ENCODE results near the gene IFNGR2. TPM values are rescaled to one million over a fixed set of nuclear protein-coding genes. Genes with fewer than 3 reads are reported as not detected.

IFNGR2 gene
- total RNA-seq, 1 donor from 2014 or later, result 58.3 TPM

- Mint-ChIP-seq H3K27ac (ENCODE audit: unreplicated experiment) (peak overlapping the region; percentile 69), H3K4me3 (ENCODE audit: unreplicated experiment) (no peak overlapping the region), H3K9me3 (ENCODE audit: low read depth) (no peaks in the 10 kb centered on the region), H3K36me3 (ENCODE audit: low read depth) (peaks cover 3% of the 10 kb centered on the region), H3K4me1 (ENCODE audit: low read depth) (peaks cover 26% of the 10 kb centered on the region), H3K27me3 (ENCODE audit: low read depth) (no peaks in the 10 kb centered on the region)
- no peak for TF ChIP-seq CTCF (IDR thresholded peaks at IDR 0.05)
- DNase-seq (ENCODE audit: low spot score), result no peak
Measured at GRCh38 chr21:33412832-33413519, 9.8 kb downstream of the IFNGR2 start.

- no peak overlapping the region for H3K27ac Mint-ChIP-seq (ENCODE audit: unreplicated experiment)
- no peak for TF ChIP-seq CTCF (IDR thresholded peaks at IDR 0.05)
Measured at GRCh38 chr21:33414068-33414467, 10.9 kb downstream of the IFNGR2 start.

GRCh38 chr21:33414926-33415325 lies 11.7 kb downstream of the IFNGR2 start:
- DNase-seq (ENCODE audit: low spot score), result no peak
- Mint-ChIP-seq H3K27ac (ENCODE audit: unreplicated experiment) (peak overlapping the region; percentile 36), H3K9me3 (ENCODE audit: low read depth) (no peaks in the 10 kb centered on the region), H3K4me3 (ENCODE audit: unreplicated experiment) (no peak overlapping the region), H3K36me3 (ENCODE audit: low read depth) (peaks cover 8% of the 10 kb centered on the region), H3K4me1 (ENCODE audit: low read depth) (peaks cover 39% of the 10 kb centered on the region), H3K27me3 (ENCODE audit: low read depth) (no peaks in the 10 kb centered on the region)
- TF ChIP-seq CTCF (IDR thresholded peaks at IDR 0.05), result no peak

More at GRCh38 chr21:33414068-33414467, 10.9 kb downstream of the IFNGR2 start:
- Mint-ChIP-seq H3K4me1 (ENCODE audit: low read depth) (peaks cover 31% of the 10 kb centered on the region), H3K27me3 (ENCODE audit: low read depth) (no peaks in the 10 kb centered on the region), H3K9me3 (ENCODE audit: low read depth) (no peaks in the 10 kb centered on the region), H3K4me3 (ENCODE audit: unreplicated experiment) (no peak overlapping the region), H3K36me3 (ENCODE audit: low read depth) (peaks cover 3% of the 10 kb centered on the region)
- DNase-seq (ENCODE audit: low spot score), result no peak

DNA sequence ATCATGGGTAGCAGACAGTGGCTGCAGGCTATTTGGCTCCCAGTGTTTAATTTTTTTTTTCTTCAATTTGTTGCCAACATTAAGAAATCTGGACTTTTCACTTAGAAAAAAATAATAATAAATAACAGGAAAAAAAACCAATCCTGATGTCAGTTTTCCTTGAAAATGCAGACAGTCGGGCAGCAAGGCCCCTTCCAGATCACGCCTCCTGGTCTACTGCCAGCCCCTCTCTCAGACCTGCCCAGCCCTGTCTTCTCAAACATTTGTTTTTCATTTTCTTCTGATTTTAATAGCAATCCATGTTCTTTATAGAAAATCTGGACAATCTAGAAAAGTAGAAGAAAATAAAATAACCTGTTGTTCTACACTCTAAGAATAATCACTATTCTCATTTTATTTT lies 15.5 kb downstream of the IFNGR2 start:
- Mint-ChIP-seq H3K9me3 (ENCODE audit: low read depth) (no peaks in the 10 kb centered on the region), H3K4me1 (ENCODE audit: low read depth) (peaks cover 25% of the 10 kb centered on the region), H3K36me3 (ENCODE audit: low read depth) (peaks cover 21% of the 10 kb centered on the region), H3K27ac (ENCODE audit: unreplicated experiment) (no peak overlapping the region), H3K4me3 (ENCODE audit: unreplicated experiment) (no peak overlapping the region), H3K27me3 (ENCODE audit: low read depth) (no peaks in the 10 kb centered on the region)
- DNase-seq (ENCODE audit: low spot score), result no peak
- no peak for TF ChIP-seq CTCF (IDR thresholded peaks at IDR 0.05)

GRCh38 chr21:33419538-33420123 lies 16.4 kb downstream of the IFNGR2 start:
- Mint-ChIP-seq H3K27me3 (ENCODE audit: low read depth) (no peaks in the 10 kb centered on the region), H3K4me1 (ENCODE audit: low read depth) (peaks cover 25% of the 10 kb centered on the region), H3K9me3 (ENCODE audit: low read depth) (no peaks in the 10 kb centered on the region), H3K36me3 (ENCODE audit: low read depth) (peaks cover 26% of the 10 kb centered on the region), H3K4me3 (ENCODE audit: unreplicated experiment) (no peak overlapping the region), H3K27ac (ENCODE audit: unreplicated experiment) (peak overlapping the region; percentile 90)
- no peak for DNase-seq (ENCODE audit: low spot score)
- TF ChIP-seq CTCF (IDR thresholded peaks at IDR 0.05), result no peak

Measured in chondrocyte (in vitro differentiated cells).